CD8-positive, alpha-beta memory T cell (primary cell): ENCODE measurements around the gene FOXC1. TPM values are rescaled to one million over a fixed set of nuclear protein-coding genes. Genes with fewer than 3 reads are reported as not detected.

ENCODE experiments used
- CTCF ChIA-PET: fragments of 350-600 bp; sonication (Branson Sonifier 250); formaldehyde crosslinking; loops from one replicate; lab custom pipeline; 2021; ENCODE audit warnings: antibody characterized with exemption; lab: Charles Lee
- POLR2A ChIA-PET: fragments of 350-600 bp; sonication (Branson Sonifier 250); formaldehyde crosslinking; loops from one replicate; lab custom pipeline; 2021; ENCODE audit warnings: antibody characterized with exemption; lab: Charles Lee
- DNase-seq, 5 donors: peaks; one replicate each; pipeline versions ENCODE4 v3.0.0 to v3.0.0-alpha.2; 2020 to 2022; ENCODE audit warnings: mixed read lengths in 1 of 5
- H3K27ac ChIP-seq: one replicate; pipeline ENCODE4 v1.7.0; 2013; ENCODE audit warnings: low read depth, mild to moderate bottlenecking, low read length, moderate library complexity
- H3K27me3 ChIP-seq: 2 replicates; pipeline ENCODE4 v1.7.0; 2013; ENCODE audit warnings: low read length, mild to moderate bottlenecking; ENCODE audit not compliant: insufficient read depth, poor library complexity, severe bottlenecking
- H3K36me3 ChIP-seq: 2 replicates; pipeline ENCODE4 v1.7.0; 2013; ENCODE audit warnings: mild to moderate bottlenecking, low read length, moderate library complexity; ENCODE audit not compliant: insufficient read depth
- H3K4me1 ChIP-seq: 2 replicates; pipeline ENCODE4 v1.7.0; 2013; ENCODE audit warnings: mild to moderate bottlenecking, low read length, moderate library complexity; ENCODE audit not compliant: insufficient read depth
- H3K4me3 ChIP-seq: 2 replicates; pipeline ENCODE4 v1.7.0; 2013; ENCODE audit warnings: mild to moderate bottlenecking, low read length
- H3K9me3 ChIP-seq: 2 replicates; pipeline ENCODE4 v1.7.0; 2013; ENCODE audit warnings: mild to moderate bottlenecking, low read length
- H3K27ac Mint-ChIP-seq, 8 donors: one replicate each; pipeline ENCODE4 v1.8.0; 2020 to 2021; ENCODE audit warnings: mixed read lengths in 8 of 8, mild to moderate bottlenecking in 6 of 8, inconsistent platforms in 3 of 8, moderate library complexity in 3 of 8
- H3K27me3 Mint-ChIP-seq, 2 donors: one replicate each; pipeline ENCODE4 v1.8.0; 2020 to 2021; ENCODE audit warnings: mixed read lengths in 2 of 2, mild to moderate bottlenecking in 1 of 2, moderate library complexity in 1 of 2
- H3K36me3 Mint-ChIP-seq, 3 donors: one replicate each; pipeline ENCODE4 v1.8.0; 2020 to 2021; ENCODE audit warnings: mixed read lengths in 3 of 3, inconsistent platforms in 1 of 3, mild to moderate bottlenecking in 1 of 3
- H3K4me1 Mint-ChIP-seq, 3 donors: one replicate each; pipeline ENCODE4 v1.8.0; 2020 to 2021; ENCODE audit warnings: mixed read lengths in 3 of 3, inconsistent platforms in 1 of 3, mild to moderate bottlenecking in 1 of 3
- H3K4me3 Mint-ChIP-seq, 7 donors: one replicate each; pipeline ENCODE4 v1.8.0; 2020 to 2021; ENCODE audit warnings: mixed read lengths in 7 of 7, mild to moderate bottlenecking in 6 of 7, moderate library complexity in 4 of 7, inconsistent platforms in 2 of 7
- H3K9me3 Mint-ChIP-seq, 5 donors: one replicate each; pipeline ENCODE4 v1.8.0; 2020 to 2022; ENCODE audit warnings: mixed read lengths in 5 of 5, mild to moderate bottlenecking in 3 of 5, moderate library complexity in 2 of 5, inconsistent platforms in 1 of 5
- polyA plus RNA-seq: library from polyadenylated mRNA; unstranded; fragments of 300-500 nt; fragmentation: Illumina TruSeq; gene quantifications from one replicate; pipeline ENCODE4 v1.2.3, GENCODE V29; 2021
- total RNA-seq, 2 experiments: library from RNA; stranded (reverse); gene quantifications; one replicate each; pipeline ENCODE4 v1.2.3, GENCODE V29; 2021

FOXC1 gene
- total and polyA plus RNA-seq, 3 experiments from 2014 or later: not detected

DNA sequence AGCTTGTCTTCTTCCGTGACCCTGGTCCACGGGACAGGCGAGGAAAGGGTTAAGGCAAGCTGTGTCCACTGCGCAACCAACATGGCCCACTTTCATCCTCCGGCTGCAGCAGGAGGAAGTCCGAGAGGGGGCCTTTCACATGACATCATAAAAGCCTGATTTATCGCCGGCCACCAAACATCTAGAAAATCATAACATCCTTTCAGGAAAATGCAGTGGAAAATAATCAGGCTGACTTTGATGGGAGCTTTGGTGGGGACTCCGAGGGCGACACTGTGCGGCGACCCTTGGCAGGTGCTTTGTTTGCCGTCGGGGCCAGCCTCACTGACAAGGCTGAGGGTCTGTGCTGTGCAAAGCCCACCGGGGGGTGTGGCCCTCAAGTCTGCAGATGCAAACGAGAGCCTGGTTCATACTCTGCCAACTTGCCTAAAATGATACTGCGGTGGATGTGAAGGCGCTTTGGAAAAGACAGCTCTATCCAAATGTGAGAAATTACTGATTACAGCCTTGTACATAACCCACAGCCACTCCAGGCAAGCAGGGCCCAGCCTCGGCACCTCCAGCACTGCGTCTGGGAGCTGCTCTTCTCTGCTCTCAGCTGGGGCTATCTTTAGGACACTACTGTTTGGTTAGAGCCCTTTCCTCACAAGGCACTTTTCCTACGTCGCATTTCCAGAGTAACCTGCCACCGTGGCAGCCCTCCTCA lies 25.7 kb downstream of the FOXC1 start:
- peaks cover 4 to 18% of the 10 kb centered on the region in 2 donors for H3K27me3 Mint-ChIP-seq
- H3K27ac Mint-ChIP-seq: no peak overlapping the region
- no peaks in the 10 kb centered on the region for H3K9me3 ChIP-seq
- no peak overlapping the region for H3K4me3 ChIP-seq
- no peak overlapping the region for H3K27ac ChIP-seq
- H3K36me3 Mint-ChIP-seq: peaks cover 2 to 14% (median 6%) of the 10 kb centered on the region in 3 donors
- no peak overlapping the region for H3K4me3 Mint-ChIP-seq
- H3K4me1 Mint-ChIP-seq: no peaks in the 10 kb centered on the region
- DNase-seq: no peak
- no peaks in the 10 kb centered on the region for H3K9me3 Mint-ChIP-seq
- H3K36me3 ChIP-seq: no peaks in the 10 kb centered on the region
- ChIA-PET POLR2A (no interaction called here), CTCF (no interaction called here)
- H3K4me1 ChIP-seq: no peaks in the 10 kb centered on the region
- H3K27me3 ChIP-seq: no peaks in the 10 kb centered on the region

DNA sequence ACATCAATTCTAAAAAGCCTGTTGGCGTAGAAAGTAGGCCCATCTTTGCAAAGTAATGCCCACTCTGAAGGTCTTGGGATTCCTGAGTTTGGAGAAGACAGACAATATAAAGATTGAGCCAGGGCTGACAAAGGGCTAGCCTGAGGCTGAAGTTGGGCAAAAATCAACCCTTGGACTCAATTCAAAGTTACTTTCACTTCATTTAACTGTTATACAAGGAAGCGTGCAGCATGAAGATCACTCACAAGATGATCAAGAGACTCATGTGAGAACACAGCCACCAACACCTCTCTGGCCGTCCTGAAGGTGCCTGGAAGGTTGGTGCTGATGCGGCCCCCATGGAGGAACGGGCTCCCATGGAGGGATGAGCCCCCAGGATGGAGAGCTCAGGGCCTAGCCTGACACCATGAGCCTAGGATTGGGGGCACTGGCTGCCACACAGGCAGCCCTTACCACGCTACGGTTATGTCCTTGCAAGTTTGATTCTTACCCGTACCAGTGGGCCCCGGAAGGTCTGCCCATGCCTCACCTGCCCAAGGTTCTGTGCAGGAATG lies 26.6 kb downstream of the FOXC1 start:
- Mint-ChIP-seq H3K27me3 (peaks cover 0 to 15% of the 10 kb centered on the region in 2 donors), H3K36me3 (peaks cover 4 to 14% (median 6%) of the 10 kb centered on the region in 3 donors), H3K4me3 (no peak overlapping the region), H3K9me3 (no peaks in the 10 kb centered on the region), H3K27ac (no peak overlapping the region), H3K4me1 (no peaks in the 10 kb centered on the region)
- H3K27me3 ChIP-seq: no peaks in the 10 kb centered on the region
- H3K27ac ChIP-seq: no peak overlapping the region
- H3K4me3 ChIP-seq: no peak overlapping the region
- POLR2A ChIA-PET: no interaction called here
- H3K4me1 ChIP-seq: no peaks in the 10 kb centered on the region
- no peaks in the 10 kb centered on the region for H3K36me3 ChIP-seq
- no peaks in the 10 kb centered on the region for H3K9me3 ChIP-seq
- CTCF ChIA-PET: interaction anchor here (0.6 kb wide), 1 partner anchor 1594 kb away, joined by 3 read pairs; no protein-coding TSS in a partner anchor
- DNase-seq: no peak

DNA sequence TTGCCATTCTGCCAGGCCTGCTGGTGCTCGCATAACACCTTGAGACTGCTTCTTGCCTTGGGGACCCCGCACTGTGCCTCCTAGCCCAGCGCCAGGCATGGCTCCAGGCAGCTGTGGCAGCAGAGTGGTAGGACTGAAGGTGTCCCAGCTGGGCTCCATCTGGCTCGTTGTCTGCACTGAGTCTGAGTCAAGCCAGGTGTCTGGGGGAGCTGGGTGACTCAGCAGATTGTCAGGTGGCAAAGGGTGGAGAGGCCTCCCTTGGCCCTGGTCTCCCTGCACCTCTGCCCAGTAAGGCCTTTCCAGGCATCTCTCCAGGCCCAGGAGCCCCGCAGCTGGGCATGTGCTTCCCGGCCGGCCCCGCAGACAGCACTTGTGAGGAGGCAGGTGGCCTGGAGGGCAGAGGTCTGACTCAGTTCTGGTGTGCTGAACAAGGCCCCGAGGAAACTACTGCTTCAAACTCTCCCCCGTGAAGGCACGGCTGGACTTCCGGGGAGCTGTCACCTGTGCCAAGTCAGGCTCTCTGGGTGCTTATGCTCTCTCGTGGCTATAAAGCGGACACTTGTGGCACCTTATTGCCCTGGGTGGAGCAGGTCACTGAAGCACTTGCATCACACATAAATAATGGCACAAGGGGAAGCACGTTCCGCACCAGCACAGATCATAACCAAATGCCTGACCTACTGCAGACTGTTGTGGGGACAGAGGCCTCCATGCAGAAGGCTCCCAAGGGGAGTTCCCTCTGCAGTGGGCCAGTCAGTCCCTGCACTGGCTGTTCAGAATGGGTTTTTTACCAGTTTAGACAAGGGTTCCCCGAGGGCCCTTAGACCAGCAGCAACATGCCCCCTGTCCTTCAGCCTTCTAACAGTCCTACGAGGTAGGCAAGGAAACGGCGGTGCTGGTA lies 27.5 kb downstream of the FOXC1 start:
- no peaks in the 10 kb centered on the region for H3K4me1 ChIP-seq
- H3K27me3 ChIP-seq: no peaks in the 10 kb centered on the region
- DNase-seq: no peak
- Mint-ChIP-seq H3K4me1 (no peaks in the 10 kb centered on the region), H3K27me3 (peaks cover 0 to 12% of the 10 kb centered on the region in 2 donors), H3K9me3 (no peaks in the 10 kb centered on the region), H3K27ac (no peak overlapping the region), H3K4me3 (no peak overlapping the region), H3K36me3 (peaks cover 7 to 12% (median 8%) of the 10 kb centered on the region in 3 donors)
- CTCF ChIA-PET: interaction anchor here (0.6 kb wide), 1 partner anchor 1593 kb away, joined by 3 read pairs; no protein-coding TSS in a partner anchor
- H3K27ac ChIP-seq: no peak overlapping the region
- H3K4me3 ChIP-seq: no peak overlapping the region
- POLR2A ChIA-PET: no interaction called here
- H3K36me3 ChIP-seq: no peaks in the 10 kb centered on the region
- H3K9me3 ChIP-seq: no peaks in the 10 kb centered on the region

DNA sequence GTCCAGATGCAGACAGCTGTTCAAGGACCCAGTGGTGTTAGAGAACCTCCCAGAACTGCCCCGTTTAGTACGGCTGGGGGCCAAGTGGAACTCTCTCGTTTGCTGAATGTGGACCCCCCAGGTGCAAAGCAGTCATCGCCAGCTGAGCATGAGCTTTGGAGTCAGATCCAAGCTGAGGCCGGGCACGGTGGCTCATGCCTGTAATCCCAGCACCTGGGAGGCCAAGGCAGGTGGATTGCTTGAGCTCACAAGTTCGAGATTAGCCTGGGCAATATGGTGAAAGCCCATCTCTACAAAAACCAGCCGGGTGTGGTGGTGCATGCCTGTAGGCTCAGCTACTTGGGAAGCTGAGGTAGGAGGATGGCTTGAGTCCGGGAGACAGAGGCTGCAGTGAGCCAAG lies 29.7 kb downstream of the FOXC1 start:
- peaks cover 3 to 7% (median 4%) of the 10 kb centered on the region in 3 donors for H3K36me3 Mint-ChIP-seq
- H3K27me3 ChIP-seq: no peaks in the 10 kb centered on the region
- H3K9me3 ChIP-seq: no peaks in the 10 kb centered on the region
- ChIA-PET CTCF (no interaction called here), POLR2A (no interaction called here)
- no peak overlapping the region for H3K4me3 Mint-ChIP-seq
- no peaks in the 10 kb centered on the region for H3K27me3 Mint-ChIP-seq
- H3K4me1 Mint-ChIP-seq: no peaks in the 10 kb centered on the region
- no peaks in the 10 kb centered on the region for H3K9me3 Mint-ChIP-seq
- no peaks in the 10 kb centered on the region for H3K36me3 ChIP-seq
- no peak for DNase-seq
- no peak overlapping the region for H3K27ac Mint-ChIP-seq
- no peak overlapping the region for H3K27ac ChIP-seq
- no peak overlapping the region for H3K4me3 ChIP-seq
- H3K4me1 ChIP-seq: no peaks in the 10 kb centered on the region

DNA sequence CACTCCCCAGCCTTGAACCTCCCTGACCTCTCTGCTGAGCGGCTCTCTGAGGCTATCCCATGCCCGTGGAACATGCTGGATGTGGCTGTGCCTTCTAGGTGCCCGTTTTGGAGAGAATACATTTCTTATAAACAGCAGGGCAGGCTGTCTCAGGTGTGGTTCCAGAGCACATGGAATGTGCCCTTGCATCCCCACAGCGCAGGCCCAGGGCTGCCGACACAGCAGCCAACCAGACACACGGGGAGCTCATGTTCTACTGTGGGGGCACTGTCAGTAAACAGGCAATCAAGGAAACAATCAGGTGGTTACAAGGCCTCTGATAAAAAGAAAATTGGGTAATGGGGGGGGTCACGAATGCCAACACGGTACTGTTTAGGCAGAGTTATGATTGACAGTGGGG lies 30.8 kb downstream of the FOXC1 start:
- Mint-ChIP-seq H3K27ac (peak overlapping the region in 1 of 8 donors; percentile 57), H3K9me3 (no peaks in the 10 kb centered on the region), H3K27me3 (no peaks in the 10 kb centered on the region), H3K4me1 (no peaks in the 10 kb centered on the region), H3K4me3 (no peak overlapping the region), H3K36me3 (peaks cover 0 to 7% (median 5%) of the 10 kb centered on the region in 3 donors)
- Histone ChIP-seq H3K9me3 (no peaks in the 10 kb centered on the region), H3K27me3 (no peaks in the 10 kb centered on the region), H3K27ac (no peak overlapping the region), H3K4me1 (no peaks in the 10 kb centered on the region), H3K36me3 (no peaks in the 10 kb centered on the region), H3K4me3 (no peak overlapping the region)
- ChIA-PET CTCF (no interaction called here), POLR2A (no interaction called here)
- DNase-seq: no peak

DNA sequence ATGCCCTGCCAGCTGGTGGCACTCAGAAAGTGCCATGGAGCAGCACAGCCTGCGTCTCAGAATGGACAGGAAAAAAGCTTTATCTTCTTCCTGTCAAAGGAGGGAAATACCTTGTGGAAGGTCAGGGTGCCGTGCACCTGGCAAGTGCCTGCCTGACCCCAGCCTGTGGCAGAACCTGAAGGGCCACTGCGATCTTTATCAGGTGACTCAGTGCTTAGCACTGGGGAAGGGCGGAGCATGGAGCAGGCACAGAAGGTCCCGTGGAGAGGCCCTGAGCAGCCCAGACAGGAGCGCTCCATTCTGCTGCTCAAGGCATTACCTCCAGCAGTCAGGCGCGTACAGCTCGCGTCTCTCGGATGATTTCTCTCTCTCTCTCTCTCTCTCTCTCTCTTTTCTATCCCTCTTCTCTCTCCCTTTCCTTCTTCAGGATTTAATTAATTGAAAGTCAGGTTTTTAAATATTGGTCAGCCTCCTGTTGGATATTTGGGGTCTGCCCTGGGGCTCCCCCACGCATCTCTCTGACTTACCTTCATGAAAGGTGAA lies 31.7 kb downstream of the FOXC1 start:
- Mint-ChIP-seq H3K9me3 (no peaks in the 10 kb centered on the region), H3K27me3 (no peaks in the 10 kb centered on the region), H3K36me3 (peaks cover 0 to 7% (median 7%) of the 10 kb centered on the region in 3 donors), H3K4me1 (no peaks in the 10 kb centered on the region), H3K27ac (no peak overlapping the region), H3K4me3 (no peak overlapping the region)
- H3K27me3 ChIP-seq: no peaks in the 10 kb centered on the region
- no peak overlapping the region for H3K27ac ChIP-seq
- no peaks in the 10 kb centered on the region for H3K9me3 ChIP-seq
- ChIA-PET CTCF (no interaction called here), POLR2A (no interaction called here)
- no peaks in the 10 kb centered on the region for H3K36me3 ChIP-seq
- DNase-seq: no peak
- H3K4me1 ChIP-seq: no peaks in the 10 kb centered on the region
- H3K4me3 ChIP-seq: no peak overlapping the region

DNA sequence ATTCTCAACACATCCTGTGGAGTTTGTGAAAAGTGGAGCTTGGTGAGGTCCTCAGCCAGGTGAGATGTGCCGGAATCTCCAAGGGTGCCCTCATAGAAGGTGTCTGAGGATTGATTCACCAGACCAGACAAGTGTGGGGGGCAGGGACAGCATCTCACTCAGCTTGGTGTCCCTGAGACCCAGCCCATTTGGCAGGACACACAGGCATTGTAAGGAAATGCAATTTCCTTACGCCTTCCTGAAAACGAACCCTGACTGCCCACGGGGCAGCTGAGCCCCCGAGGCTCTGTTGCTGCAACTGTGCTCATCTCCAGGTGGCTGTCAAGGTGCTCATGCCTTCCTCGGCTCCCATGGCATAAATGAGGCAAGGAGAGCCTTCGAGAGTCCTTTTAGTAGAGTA lies 33.4 kb downstream of the FOXC1 start:
- CTCF ChIA-PET: no interaction called here
- H3K4me1 ChIP-seq: no peaks in the 10 kb centered on the region
- H3K9me3 Mint-ChIP-seq: no peaks in the 10 kb centered on the region
- no peaks in the 10 kb centered on the region for H3K9me3 ChIP-seq
- no peaks in the 10 kb centered on the region for H3K4me1 Mint-ChIP-seq
- H3K4me3 ChIP-seq: no peak overlapping the region
- H3K36me3 Mint-ChIP-seq: peaks cover 0 to 7% (median 7%) of the 10 kb centered on the region in 3 donors
- H3K27ac ChIP-seq: no peak overlapping the region
- H3K27me3 ChIP-seq: no peaks in the 10 kb centered on the region
- H3K27me3 Mint-ChIP-seq: no peaks in the 10 kb centered on the region
- no peak for DNase-seq
- H3K4me3 Mint-ChIP-seq: no peak overlapping the region
- no peaks in the 10 kb centered on the region for H3K36me3 ChIP-seq
- no peak overlapping the region for H3K27ac Mint-ChIP-seq
- POLR2A ChIA-PET: no interaction called here
